CD4-positive, alpha-beta T cell treated with Interferon gamma for 1 hour (primary cell): Measurements from ENCODE around the gene POU6F2.
"Not testable (repeated sequence)": the region's sequence is repeated elsewhere in the genome, so short reads cannot be mapped to it uniquely, and the experiment has no call there.

Experiments used
- DNase-seq: peaks from one replicate; pipeline ENCODE4 v3.0.0-alpha.2; 2020

POU6F2 gene

GRCh38 chr7:39132306-39132705 lies 154.6 kb downstream of the POU6F2 start:
- no peak for DNase-seq

DNA sequence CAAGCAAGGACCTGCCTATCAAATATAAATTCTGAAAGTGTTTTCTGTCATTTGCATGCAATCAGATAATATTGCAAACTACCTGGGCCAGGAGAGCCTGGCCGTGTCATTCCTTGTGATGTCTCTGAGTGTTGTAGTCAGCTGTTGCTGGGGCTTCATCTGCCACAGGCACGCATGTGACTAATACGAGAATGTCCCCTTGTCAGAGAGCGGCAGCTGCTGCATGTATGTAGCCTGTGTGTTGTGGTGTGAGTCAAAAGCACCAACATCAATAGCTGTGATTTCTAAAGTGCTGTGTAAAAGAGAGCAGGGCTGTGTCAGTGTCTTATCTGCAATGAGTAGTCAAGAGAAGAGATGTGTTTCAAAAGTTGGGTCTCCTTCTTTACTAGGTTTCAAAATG lies 155.4 kb downstream of the POU6F2 start:
- no peak for DNase-seq

- no peak for DNase-seq
These were observed 159.8 kb downstream of the POU6F2 start for GRCh38 chr7:39137480-39137879.

GRCh38 chr7:39142750-39143149 lies 165.0 kb downstream of the POU6F2 start:
- no peak for DNase-seq

DNA sequence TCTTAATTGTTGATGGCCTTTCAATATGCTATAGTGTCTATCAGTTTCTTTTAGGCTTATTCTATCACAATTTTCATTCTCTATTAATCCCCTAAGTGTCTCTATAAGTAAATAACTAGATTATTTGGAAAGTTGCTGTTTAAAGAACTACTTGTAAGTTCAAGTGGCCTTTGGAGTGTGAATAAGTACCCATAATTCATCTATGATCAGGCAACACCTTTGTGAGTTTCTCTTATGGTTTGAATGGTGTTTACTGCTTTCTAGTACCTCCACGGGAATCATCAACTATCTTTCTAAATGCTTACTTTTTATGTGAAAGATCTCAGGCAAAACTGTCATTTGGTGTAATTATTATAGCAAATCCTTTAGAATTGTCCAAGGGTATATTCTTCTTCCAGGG lies 166.7 kb downstream of the POU6F2 start:
- DNase-seq, result no peak

DNA sequence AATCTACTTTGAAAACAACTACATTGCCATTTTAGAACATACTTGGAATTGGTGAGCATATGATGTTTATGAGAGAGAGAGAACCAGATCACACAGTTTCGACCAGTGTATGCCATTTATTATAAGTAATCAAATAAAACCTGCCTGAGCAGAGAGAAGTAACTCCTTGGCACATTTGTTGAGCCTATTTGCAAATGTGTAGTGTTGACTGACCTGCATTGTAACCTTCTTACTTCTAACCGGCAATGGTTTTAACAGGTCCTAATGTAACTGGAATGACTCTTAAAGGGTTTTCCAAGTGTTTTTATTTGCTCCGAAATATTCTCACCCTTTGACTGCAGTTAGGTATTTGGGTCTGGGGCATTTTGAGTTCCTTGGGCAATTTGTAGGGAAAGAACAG lies 167.6 kb downstream of the POU6F2 start:
- no peak for DNase-seq

GRCh38 chr7:39145935-39146334 lies 168.2 kb downstream of the POU6F2 start:
- no peak for DNase-seq

- DNase-seq, result no peak
These were observed 175.0 kb downstream of the POU6F2 start for GRCh38 chr7:39152701-39153100.

GRCh38 chr7:39153113-39153512 lies 175.4 kb downstream of the POU6F2 start:
- DNase-seq, result no peak

DNA sequence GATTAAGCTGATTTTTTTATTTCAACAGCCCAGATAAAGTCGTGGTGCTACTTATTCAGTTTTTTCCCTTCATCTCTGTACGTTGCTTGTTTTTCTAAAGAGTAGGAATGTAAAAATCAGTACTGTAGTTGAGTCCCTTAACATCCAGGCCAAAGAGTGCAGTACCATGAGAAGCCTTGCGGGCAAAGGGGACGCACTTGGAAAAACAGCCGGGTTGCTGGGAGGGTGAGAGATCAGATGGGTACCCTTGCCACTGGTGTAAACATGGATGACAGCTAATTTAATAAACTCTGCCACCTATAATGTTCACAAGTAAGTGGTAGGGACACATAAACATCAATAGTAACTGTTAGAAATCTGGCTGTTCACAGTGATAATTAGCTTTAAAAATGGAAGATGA lies 175.9 kb downstream of the POU6F2 start:
- no peak for DNase-seq

GRCh38 chr7:39154815-39155214 lies 177.1 kb downstream of the POU6F2 start:
- no peak for DNase-seq

DNA sequence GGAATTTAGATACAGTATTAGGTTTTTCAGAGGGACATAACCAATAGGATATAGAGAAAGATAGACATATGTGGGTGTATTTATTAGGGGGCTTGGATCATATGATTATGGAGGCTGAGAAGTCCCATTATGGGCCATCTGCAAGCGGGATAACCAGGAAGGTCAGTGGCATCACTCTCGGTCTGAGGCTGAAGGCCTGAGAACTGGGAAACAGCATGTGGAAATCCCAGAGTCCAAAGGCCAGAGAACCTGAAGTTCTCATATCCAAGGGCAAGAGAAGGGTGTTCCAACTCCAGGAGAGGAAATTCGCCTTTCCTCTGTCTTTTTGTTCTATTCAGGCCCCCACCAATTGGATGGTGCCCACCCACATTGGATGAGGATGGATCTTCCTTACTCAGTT lies 180.7 kb downstream of the POU6F2 start:
- no peak for DNase-seq

GRCh38 chr7:39161903-39162302 lies 184.2 kb downstream of the POU6F2 start:
- no peak for DNase-seq

- DNase-seq, result no peak
These were observed 187.2 kb downstream of the POU6F2 start for GRCh38 chr7:39164887-39165286.

GRCh38 chr7:39168403-39169098 lies 190.8 kb downstream of the POU6F2 start:
- DNase-seq, result no peak

GRCh38 chr7:39172137-39172536 lies 194.4 kb downstream of the POU6F2 start:
- no peak for DNase-seq

DNA sequence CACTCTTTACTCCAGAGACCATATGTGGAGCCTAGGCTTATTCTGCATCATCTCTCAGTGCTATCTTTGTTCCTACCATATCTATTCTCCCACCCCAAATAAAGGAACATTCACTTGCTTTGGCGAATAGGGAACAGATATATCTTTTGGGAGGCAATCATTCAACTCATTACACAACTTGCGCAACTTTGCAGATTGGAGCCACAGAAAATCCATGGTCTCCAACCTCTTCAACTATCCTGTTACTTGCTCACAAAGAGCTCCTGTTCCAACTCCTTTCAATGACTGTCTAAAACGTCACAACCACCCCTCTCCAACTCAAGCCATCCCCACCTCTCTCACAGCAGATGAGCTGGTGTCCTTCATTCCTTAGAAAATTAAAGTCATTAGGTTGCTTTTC lies 203.7 kb downstream of the POU6F2 start:
- DNase-seq, result no peak

GRCh38 chr7:39183796-39184195 lies 206.1 kb downstream of the POU6F2 start:
- no peak for DNase-seq

DNA sequence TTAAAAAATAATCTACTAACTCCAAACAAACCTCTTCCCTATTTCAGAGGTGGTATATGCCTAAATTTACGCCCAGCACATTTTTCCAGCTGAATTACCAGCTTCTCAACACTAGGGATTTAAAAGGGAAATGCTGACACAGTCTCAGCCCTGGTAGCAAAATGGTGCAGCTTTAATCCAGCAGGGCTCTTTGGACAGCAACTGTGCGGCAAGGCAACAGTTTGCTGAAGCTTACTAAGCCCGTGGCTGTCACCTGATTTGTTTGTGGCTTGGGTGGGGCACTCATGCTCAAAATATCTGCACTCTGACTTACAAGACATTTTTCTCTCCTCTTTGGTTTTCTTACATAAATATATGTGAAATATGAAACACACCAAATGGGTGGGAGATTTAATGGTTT lies 206.7 kb downstream of the POU6F2 start:
- no peak for DNase-seq

DNA sequence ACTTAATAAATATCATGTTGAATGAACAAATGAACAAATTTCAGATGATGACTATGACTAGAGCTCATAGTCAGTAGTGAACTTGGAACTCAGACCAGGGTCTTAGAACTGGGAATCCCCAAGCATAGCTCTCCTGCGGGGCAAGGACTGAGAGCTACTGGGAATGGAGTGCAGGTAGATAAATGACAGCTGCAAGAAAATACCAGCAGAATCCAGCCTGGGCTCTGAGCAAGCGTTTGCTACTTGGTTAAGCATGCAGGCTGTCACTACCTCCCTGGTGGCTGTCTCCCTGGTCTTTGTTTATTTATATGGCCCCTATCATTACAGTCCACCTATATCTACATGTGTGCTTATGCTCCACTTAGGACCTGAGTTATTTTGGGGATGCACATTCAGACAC lies 208.4 kb downstream of the POU6F2 start:
- DNase-seq, result no peak

GRCh38 chr7:39186671-39187070 lies 209.0 kb downstream of the POU6F2 start:
- no peak for DNase-seq

DNA sequence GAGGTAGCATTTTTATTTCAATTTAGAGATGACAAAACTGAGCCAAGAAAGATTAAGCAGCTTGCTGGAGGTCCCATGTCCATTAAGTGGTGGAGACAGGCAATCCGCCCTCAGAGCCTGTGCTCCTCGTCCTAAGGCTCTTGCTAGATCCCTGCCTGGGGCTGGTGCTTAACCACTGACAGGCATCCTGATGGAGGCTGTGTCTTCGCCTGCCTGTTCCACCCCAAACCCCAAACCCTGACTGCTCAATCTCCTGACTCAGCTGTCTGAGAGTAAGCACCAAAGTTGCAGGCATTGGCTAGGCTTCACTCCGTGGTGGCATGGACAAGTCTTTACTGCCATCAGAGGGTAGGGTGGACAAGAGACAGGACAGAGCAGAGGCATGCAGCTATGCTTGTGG lies 209.4 kb downstream of the POU6F2 start:
- DNase-seq, result no peak

DNA sequence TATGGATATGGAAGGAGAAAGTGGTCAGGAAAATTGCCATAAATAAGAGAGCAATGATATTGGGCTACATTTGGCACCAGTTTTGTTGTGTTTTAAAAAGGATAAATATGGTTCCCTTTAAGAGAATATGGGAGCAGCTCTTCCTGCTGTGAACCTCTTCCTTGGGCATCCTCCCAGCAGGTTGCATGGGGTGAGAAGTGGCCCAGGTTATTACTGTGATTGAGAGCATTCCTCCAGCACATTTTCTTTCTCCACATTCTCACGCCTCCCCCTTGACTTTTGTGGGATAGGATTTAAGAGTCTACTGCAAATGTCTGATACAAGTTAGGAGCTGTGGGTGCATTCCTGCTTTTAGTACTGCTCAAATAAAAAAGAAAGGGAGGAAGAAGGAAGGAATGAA lies 214.8 kb downstream of the POU6F2 start:
- no peak for DNase-seq

DNA sequence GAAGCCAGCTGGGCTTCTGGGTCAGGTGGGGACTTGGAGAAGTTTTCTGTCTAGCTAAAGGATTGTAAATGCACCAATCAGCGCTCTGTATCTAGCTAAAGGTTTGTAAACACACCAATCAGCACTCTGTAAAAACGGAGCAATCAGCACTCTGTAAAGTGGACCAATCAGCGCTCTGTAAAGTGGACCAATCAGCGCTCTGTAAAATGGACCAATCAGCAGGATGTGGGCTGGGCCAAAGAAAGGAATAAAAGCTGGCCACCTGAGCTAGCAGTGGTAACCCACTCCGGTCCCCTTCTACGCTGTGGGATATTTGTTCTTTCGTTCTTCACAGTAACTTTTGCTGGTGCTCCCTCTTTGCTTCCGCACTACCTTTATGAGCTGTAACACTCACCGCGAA lies 216.7 kb downstream of the POU6F2 start:
- not testable (repeated sequence) for DNase-seq

- no peak for DNase-seq
These were observed 218.3 kb downstream of the POU6F2 start for GRCh38 chr7:39195967-39196366.

DNA sequence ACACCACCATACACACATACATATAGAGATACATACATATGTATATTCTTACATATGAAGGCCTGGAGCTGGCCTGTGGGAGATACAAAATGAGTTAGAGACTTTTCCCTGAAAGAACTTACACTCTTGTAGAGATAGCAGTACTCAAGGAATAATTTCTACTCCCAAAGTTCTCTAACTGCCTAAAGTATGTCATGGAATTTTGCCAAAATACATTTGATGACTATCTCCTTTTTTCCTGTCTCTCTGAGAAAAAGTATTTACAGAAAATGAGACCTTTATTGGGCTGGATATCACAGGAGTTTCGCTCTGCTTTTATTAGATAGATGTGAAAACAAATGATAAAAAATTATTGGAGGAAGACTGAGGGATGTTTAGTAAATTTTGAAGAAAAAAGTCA lies 220.1 kb downstream of the POU6F2 start:
- no peak for DNase-seq
